ENCODE data around the gene ABCG4. TPM values are rescaled to one million over a fixed set of nuclear protein-coding genes. Genes with fewer than 3 reads are reported as not detected.
"Not testable (repeated sequence)": the region's sequence is repeated elsewhere in the genome, so short reads cannot be mapped to it uniquely, and the experiment has no call there.

ABCG4 gene
- total RNA-seq, 2 donors from 2014 or later, result 0.85 TPM; not detected in 1

DNA sequence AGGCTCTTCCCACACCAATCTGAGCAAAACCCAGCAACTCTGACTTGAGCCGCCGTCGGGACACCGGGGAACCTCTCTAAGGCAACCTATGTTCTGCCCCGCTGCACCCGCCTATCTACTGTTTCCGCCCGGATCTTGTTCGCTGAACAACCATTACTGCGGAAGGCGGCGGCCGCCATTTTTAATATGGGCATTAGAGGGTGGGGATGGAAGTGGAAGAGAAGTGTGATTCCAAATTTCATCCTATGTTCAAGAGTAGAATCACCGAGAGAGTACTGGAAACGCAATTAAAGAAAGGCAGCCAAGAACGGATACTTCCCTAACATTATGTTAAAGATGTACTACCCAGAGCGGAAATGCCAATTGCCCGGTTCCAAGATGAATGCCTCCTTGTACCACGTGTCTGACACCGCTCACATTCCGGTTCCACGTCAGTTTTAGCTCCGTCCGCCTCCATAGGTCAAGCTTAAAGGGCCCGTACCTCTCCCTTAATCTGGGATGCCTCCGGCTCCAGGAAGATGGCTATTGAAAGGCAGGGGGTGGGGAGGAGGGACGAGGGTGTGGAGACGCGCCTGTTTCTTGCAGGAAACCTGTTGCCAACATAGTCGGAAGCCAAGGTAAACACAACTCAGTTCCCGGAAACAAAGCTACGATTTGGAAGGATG is 47.0 kb upstream of the ABCG4 start, which contains the start of gene DPAGT1:
Gene DPAGT1, minus strand, starts transcription at position 95 of the 665 bp plus-strand sequence. CDS start 198 bp downstream, outside the sequence.
- H3K4me1 ChIP-seq (replicated peaks), result no peaks in the 10 kb centered on the region
- H3K27me3 ChIP-seq (replicated peaks; ENCODE audit: insufficient read depth), result no peaks in the 10 kb centered on the region
- TF ChIP-seq POLR2A (IDR thresholded peaks at IDR 0.05) (peak; percentile 26), POLR2AphosphoS5 (IDR thresholded peaks at IDR 0.05) (peak; percentile 85), CTCF (IDR thresholded peaks at IDR 0.05) (no peak)
- under 1% methylated on average over 32 of the region's 32 CpGs for WGBS
- no peaks in the 10 kb centered on the region for H3K9me3 ChIP-seq
- peak; percentile 93 for DNase-seq (ENCODE audit: low spot score)
- peak within 1 kb of the TSS; percentile 87 to 91 for H3K27ac ChIP-seq
- H3K4me3 ChIP-seq, result peak within 1 kb of the TSS; percentile 54 to 72
- H3K36me3 ChIP-seq, result peaks cover 0 to 7% of the 10 kb centered on the region in 2 donors
- intact Hi-C loops (cut with DNase I), result loop anchor here (5.0 kb wide), 1 partner anchor 220 kb away; no protein-coding TSS in a partner anchor

GRCh38 chr11:119103161-119103664 is 45.6 kb upstream of the ABCG4 start:
- intact Hi-C loops (cut with DNase I), result loop anchor here (5.0 kb wide), 1 partner anchor 219 kb away; no protein-coding TSS in a partner anchor
- 86% methylated on average over 18 of the region's 18 CpGs for WGBS
- not testable (repeated sequence) for DNase-seq (ENCODE audit: low spot score)

DNA sequence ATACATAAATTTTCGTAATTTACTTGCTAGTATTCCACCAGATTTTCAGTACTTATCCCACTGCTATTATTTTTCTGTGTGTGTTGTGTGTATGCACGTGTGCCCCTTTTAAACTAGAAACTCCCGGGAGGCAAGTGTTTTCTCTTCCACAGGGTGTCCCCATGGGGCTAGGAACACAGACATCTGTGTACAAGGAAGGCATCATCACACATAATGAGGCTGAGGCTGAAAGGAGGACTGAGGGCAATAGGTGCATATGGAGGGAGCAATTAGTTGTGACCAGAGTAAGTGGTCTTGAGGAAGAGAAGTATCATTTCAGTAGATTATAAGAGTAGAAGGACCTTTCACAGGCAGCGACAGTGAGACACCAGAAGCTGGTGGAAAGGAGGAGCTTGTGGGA is 45.1 kb upstream of the ABCG4 start:
- Histone ChIP-seq H3K9me3 (no peaks in the 10 kb centered on the region), H3K4me1 (replicated peaks) (no peaks in the 10 kb centered on the region), H3K4me3 (no peak overlapping the region), H3K27ac (no peak overlapping the region), H3K36me3 (no peaks in the 10 kb centered on the region), H3K27me3 (replicated peaks; ENCODE audit: insufficient read depth) (no peaks in the 10 kb centered on the region)
- intact Hi-C loops (cut with DNase I), result loop anchor here (5.0 kb wide), 1 partner anchor 219 kb away; no protein-coding TSS in a partner anchor
- no peak for TF ChIP-seq CTCF (IDR thresholded peaks at IDR 0.05)
- TF ChIP-seq POLR2A (IDR thresholded peaks at IDR 0.05), result no peak
- no peak for TF ChIP-seq POLR2AphosphoS5 (IDR thresholded peaks at IDR 0.05)
- 50% methylated on average over 4 of the region's 4 CpGs for WGBS
- DNase-seq (ENCODE audit: low spot score), result no peak

More at GRCh38 chr11:119103161-119103664, 45.6 kb upstream of the ABCG4 start:
- H3K4me1 ChIP-seq (replicated peaks); H3K36me3 ChIP-seq; H3K27me3 ChIP-seq (replicated peaks; ENCODE audit: insufficient read depth); H3K9me3 ChIP-seq: not testable (repeated sequence)
- Histone ChIP-seq H3K4me3 (peak overlapping the region in 1 of 2 donors; percentile 72), H3K27ac (peak overlapping the region; percentile 87 to 91)

- intact Hi-C loops (cut with DNase I), result no loop called here
- WGBS, result 3% methylated on average over 22 of the region's 49 CpGs
- Histone ChIP-seq H3K27me3 (replicated peaks; ENCODE audit: insufficient read depth) (no peaks in the 10 kb centered on the region), H3K9me3 (no peaks in the 10 kb centered on the region), H3K27ac (peak within 1 kb of the TSS; percentile 56 to 65), H3K4me3 (peak within 1 kb of the TSS; percentile 88 to 93), H3K36me3 (peaks cover 0 to 5% of the 10 kb centered on the region in 2 donors), H3K4me1 (replicated peaks) (no peaks in the 10 kb centered on the region)
- DNase-seq (ENCODE audit: low spot score), result peak; percentile 86
- peak; percentile 53 for TF ChIP-seq POLR2A (IDR thresholded peaks at IDR 0.05)
- TF ChIP-seq CTCF (IDR thresholded peaks at IDR 0.05), result no peak
- TF ChIP-seq POLR2AphosphoS5 (IDR thresholded peaks at IDR 0.05), result peak; percentile 79
These were observed 42.0 kb upstream of the ABCG4 start, which contains the start of gene C2CD2L for GRCh38 chr11:119106564-119107537. Gene C2CD2L (plus strand): TSS chr11:119107344. CDS start chr11:119107742, 398 bp downstream.
